ENCODE results near the gene NEURL4.

- no peak for TF ChIP-seq EP300 (IDR thresholded peaks at IDR 0.05)
- TF ChIP-seq POLR2AphosphoS5 (IDR thresholded peaks at IDR 0.05), result no peak
- TF ChIP-seq POLR2A (IDR thresholded peaks at IDR 0.05), result no peak
These were observed 45.5 kb downstream of the NEURL4 start for GRCh38 chr17:7283471-7284216.

Measured in stomach (tissue), 4 donors.